H9 (cell line): ENCODE data around the gene SRPK2. TPM values are rescaled to one million over a fixed set of nuclear protein-coding genes. Genes with fewer than 3 reads are reported as not detected.

Experiments used
- DNase-seq: peaks from one replicate; pipeline ENCODE4 v3.0.0-alpha.2; 2017
- H2AFZ ChIP-seq: one replicate; pipeline ENCODE4 v1.6.1; 2013; ENCODE audit warnings: mild to moderate bottlenecking, low read length, control low read depth, moderate library complexity
- H2AK5ac ChIP-seq: 2 replicates; pipeline ENCODE4 v1.6.1; 2013; ENCODE audit warnings: low read length, control low read depth, mixed read lengths; ENCODE audit not compliant: insufficient read length
- H2BK120ac ChIP-seq: one replicate; pipeline ENCODE4 v1.6.1; 2013; ENCODE audit warnings: low read depth, mild to moderate bottlenecking, low read length, control low read depth, inconsistent platforms; ENCODE audit not compliant: poor library complexity, severe bottlenecking
- H2BK12ac ChIP-seq: 2 replicates; pipeline ENCODE4 v1.6.1; 2013; ENCODE audit warnings: low read length, control low read depth, mixed read lengths, low read depth; ENCODE audit not compliant: insufficient read length
- H2BK15ac ChIP-seq: 2 replicates; pipeline ENCODE4 v1.6.1; 2013; ENCODE audit warnings: low read depth, low read length, control low read depth
- H2BK20ac ChIP-seq: one replicate; pipeline ENCODE4 v1.6.1; 2013; ENCODE audit warnings: low read depth, mild to moderate bottlenecking, low read length, control low read depth, inconsistent platforms; ENCODE audit not compliant: poor library complexity, severe bottlenecking
- H2BK5ac ChIP-seq: 2 replicates; pipeline ENCODE4 v1.6.1; 2013; ENCODE audit warnings: low read length, control low read depth, mixed read lengths; ENCODE audit not compliant: insufficient read length
- H3K14ac ChIP-seq: 2 replicates; pipeline ENCODE4 v1.6.1; 2013; ENCODE audit warnings: low read length, control low read depth; ENCODE audit not compliant: insufficient read depth
- H3K18ac ChIP-seq: 2 replicates; pipeline ENCODE4 v1.6.1; 2013; ENCODE audit warnings: low read depth, mild to moderate bottlenecking, mixed read lengths, low read length, control low read depth; ENCODE audit not compliant: insufficient read length
- H3K23ac ChIP-seq: 2 replicates; pipeline ENCODE4 v1.6.1; 2013; ENCODE audit warnings: low read length, control low read depth, mixed read lengths, low read depth; ENCODE audit not compliant: insufficient read length
- H3K23me2 ChIP-seq: 2 replicates; pipeline ENCODE4 v1.6.1; 2013; ENCODE audit warnings: low read depth, mild to moderate bottlenecking, mixed read lengths, low read length, control low read depth; ENCODE audit not compliant: insufficient read length, poor library complexity, severe bottlenecking
- H3K27ac ChIP-seq: 2 replicates; pipeline ENCODE4 v1.5.1; 2013; ENCODE audit warnings: low read length, control low read depth, mixed read lengths, low read depth; ENCODE audit not compliant: insufficient read length
- H3K27me3 ChIP-seq: 2 replicates; pipeline ENCODE4 v1.6.1; 2013; ENCODE audit warnings: low read length, control low read depth, inconsistent platforms; ENCODE audit not compliant: insufficient read depth
- H3K4ac ChIP-seq: 2 replicates; pipeline ENCODE4 v1.6.1; 2013; ENCODE audit warnings: low read depth, mild to moderate bottlenecking, control low read depth, inconsistent platforms, low read length, moderate library complexity
- H3K4me1 ChIP-seq: 2 replicates; pipeline ENCODE4 v1.6.1; 2013; ENCODE audit warnings: low read length, control low read depth, inconsistent platforms; ENCODE audit not compliant: insufficient read depth
- H3K4me2 ChIP-seq: 2 replicates; pipeline ENCODE4 v1.6.1; 2013; ENCODE audit warnings: low read length, control low read depth, mixed read lengths; ENCODE audit not compliant: insufficient read length, insufficient read depth
- H3K56ac ChIP-seq: 2 replicates; pipeline ENCODE4 v1.6.1; 2013; ENCODE audit warnings: low read depth, mild to moderate bottlenecking, mixed read lengths, low read length, control low read depth; ENCODE audit not compliant: insufficient read length
- H3K79me1 ChIP-seq: 2 replicates; pipeline ENCODE4 v1.6.1; 2013; ENCODE audit warnings: low read depth, mild to moderate bottlenecking, moderate library complexity, low read length, control low read depth, inconsistent platforms; ENCODE audit not compliant: insufficient read depth, poor library complexity, severe bottlenecking
- H3K79me2 ChIP-seq: 2 replicates; pipeline ENCODE4 v1.6.1; 2013; ENCODE audit warnings: low read length, control low read depth, inconsistent platforms; ENCODE audit not compliant: insufficient read depth
- H3K9ac ChIP-seq: 2 replicates; pipeline ENCODE4 v1.6.1; 2013; ENCODE audit warnings: low read length, control low read depth, mixed read lengths; ENCODE audit not compliant: insufficient read length; ENCODE audit errors: extremely low read depth
- H3K9me3 ChIP-seq: one replicate; pipeline ENCODE4 v1.6.1; 2013; ENCODE audit warnings: low read depth, low read length, inconsistent platforms; ENCODE audit not compliant: control insufficient read depth
- H3T11ph ChIP-seq: one replicate; pipeline ENCODE4 v1.6.1; 2013; ENCODE audit warnings: mild to moderate bottlenecking, low read length, control low read depth, inconsistent platforms
- H4K20me1 ChIP-seq: one replicate; pipeline ENCODE4 v1.6.1; 2013; ENCODE audit not compliant: control insufficient read depth, insufficient read length, insufficient read depth
- H4K5ac ChIP-seq: 2 replicates; pipeline ENCODE4 v1.6.1; 2013; ENCODE audit warnings: low read depth, mild to moderate bottlenecking, mixed read lengths, low read length, control low read depth; ENCODE audit not compliant: insufficient read length
- H4K8ac ChIP-seq: replicated peaks from 2 replicates; pipeline ENCODE4 v1.6.1; 2013; ENCODE audit warnings: low read length, control low read depth, mixed read lengths, low read depth; ENCODE audit not compliant: insufficient read length
- H4K91ac ChIP-seq: 2 replicates; pipeline ENCODE4 v1.6.1; 2013; ENCODE audit warnings: low read depth, mild to moderate bottlenecking, moderate library complexity, mixed read lengths, low read length, control low read depth; ENCODE audit not compliant: insufficient read length
- H3K27ac Mint-ChIP-seq, 3 experiments: 2 replicates in 2 of 3; 3 replicates in 1 of 3; pipeline ENCODE4 v1.8.0; 2020 to 2021; ENCODE audit warnings: mixed read lengths in 3 of 3, mild to moderate bottlenecking in 1 of 3, moderate library complexity in 1 of 3
- H3K27me3 Mint-ChIP-seq: 2 replicates; pipeline ENCODE4 v1.8.0; 2021; ENCODE audit warnings: low read depth, mild to moderate bottlenecking, moderate library complexity, mixed read lengths
- H3K36me3 Mint-ChIP-seq, 3 experiments: 2 replicates in 2 of 3; 3 replicates in 1 of 3; pipeline ENCODE4 v1.8.0; 2020 to 2021; ENCODE audit warnings: low read depth in 3 of 3, mixed read lengths in 3 of 3; ENCODE audit not compliant: insufficient read depth in 1 of 3
- H3K4me1 Mint-ChIP-seq, 2 experiments: 2 replicates each; pipeline ENCODE4 v1.8.0; 2020; ENCODE audit warnings: mixed read lengths in 2 of 2
- H3K4me3 Mint-ChIP-seq, 2 experiments: 2 replicates in 1 of 2; 3 replicates in 1 of 2; pipeline ENCODE4 v1.8.0; 2020 to 2021; ENCODE audit warnings: mild to moderate bottlenecking in 2 of 2, mixed read lengths in 2 of 2, moderate library complexity in 1 of 2
- H3K9me3 Mint-ChIP-seq, 2 experiments: 2 replicates in 1 of 2; 3 replicates in 1 of 2; pipeline ENCODE4 v1.8.0; 2020; ENCODE audit warnings: mild to moderate bottlenecking in 2 of 2, mixed read lengths in 2 of 2, moderate library complexity in 1 of 2
- CTCF ChIP-seq: fragments of 200-600 bp; sonication (generic); conservative IDR thresholded peaks from 3 replicates; pipeline ENCODE4 v1.8.0; 2021; ENCODE audit warnings: antibody characterized with exemption, mild to moderate bottlenecking
- total RNA-seq: library from RNA; stranded (reverse); gene quantifications from 2 replicates; pipeline ENCODE4 v1.2.1, GENCODE V29; 2021

Gene SRPK2
- total RNA-seq, 1 experiment from 2014 or later, result 41.1 TPM

DNA sequence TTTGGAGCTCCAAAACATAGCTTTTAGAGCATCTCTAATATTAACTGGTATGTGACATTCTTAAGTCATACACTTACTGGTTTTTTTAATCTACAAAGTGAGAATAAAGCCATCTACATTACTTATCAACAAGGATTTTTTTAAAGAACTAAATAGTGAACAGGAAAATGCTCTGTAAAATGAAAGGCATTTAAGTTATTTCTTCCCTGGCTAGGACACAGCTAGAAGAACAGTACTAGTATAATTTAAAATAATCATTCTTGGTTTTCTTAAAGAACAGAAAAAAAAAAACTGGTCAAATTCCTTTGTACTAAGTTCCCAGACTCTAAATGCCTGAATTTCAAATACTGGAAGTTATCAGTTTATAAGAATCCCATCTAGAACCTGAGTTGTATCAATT lies 139.5 kb downstream of the SRPK2 start:
- peaks cover 3% of the 10 kb centered on the region; the same call in 1 of the 2 replicates for H3K79me2 ChIP-seq
- H4K20me1 ChIP-seq, result no peaks in the 10 kb centered on the region
- no peaks in the 10 kb centered on the region for H3K9me3 Mint-ChIP-seq

More for the DNA sequence above, 139.5 kb downstream of the SRPK2 start:
- Histone ChIP-seq H3K4me2 (no peak overlapping the region), H3K23ac (no peak overlapping the region), H2AFZ (no peak overlapping the region), H2BK5ac (no peak overlapping the region), H2BK120ac (no peak overlapping the region), H2BK15ac (no peak overlapping the region), H2BK12ac (no peak overlapping the region), H3K23me2 (no peaks in the 10 kb centered on the region), H3K9ac (no peak overlapping the region), H4K5ac (no peak overlapping the region), H3K27me3 (no peaks in the 10 kb centered on the region), H2BK20ac (no peak overlapping the region), H3T11ph (no peak overlapping the region), H2AK5ac (no peak overlapping the region), H3K18ac (no peak overlapping the region), H3K56ac (no peak overlapping the region), H3K27ac (no peak overlapping the region), H3K4me1 (peaks cover 9% of the 10 kb centered on the region; the same call in 1 of the 2 replicates), H3K9me3 (no peaks in the 10 kb centered on the region), H3K14ac (no peak overlapping the region), H4K91ac (no peak overlapping the region), H3K4ac (no peak overlapping the region), H4K8ac (no peak overlapping the region), H3K79me1 (no peaks in the 10 kb centered on the region)
- Mint-ChIP-seq H3K4me1 (peaks cover 36 to 37% of the 10 kb centered on the region in 2 experiments), H3K27ac (no peak overlapping the region), H3K4me3 (no peak overlapping the region), H3K36me3 (no peaks in the 10 kb centered on the region), H3K27me3 (no peaks in the 10 kb centered on the region)
- TF ChIP-seq CTCF, result no peak
- DNase-seq, result no peak
